ENCODE measurements around the gene CHML. TPM values are rescaled to one million over a fixed set of nuclear protein-coding genes. Genes with fewer than 3 reads are reported as not detected.
"Not testable (repeated sequence)": the region's sequence is repeated elsewhere in the genome, so short reads cannot be mapped to it uniquely, and the experiment has no call there.

The CHML gene
- total RNA-seq = 2.3 and 3.3 TPM in 2 replicates
- 2.1 TPM for polyA plus RNA-seq (2012)

GRCh38 chr1:241640149-241640866, at the start of gene CHML, which contains the start of gene OPN3:
Gene CHML (minus strand): TSS chr1:241640369. CDS start chr1:241635766, 4,603 bp downstream.
Gene OPN3 (minus strand): TSS chr1:241640369. CDS start chr1:241640254, 115 bp downstream.
- peak; percentile 90 for DNase-seq (ENCODE audit: low read depth)

- peak; percentile 56 for DNase-seq (ENCODE audit: low read depth)
These were observed 48.8 kb upstream of the CHML start for GRCh38 chr1:241688940-241689368.

- no peak for DNase-seq (ENCODE audit: low read depth)
These were observed 43.9 kb upstream of the CHML start for GRCh38 chr1:241684108-241684507.

GRCh38 chr1:241682921-241683320, 42.8 kb upstream of the CHML start:
- no peak for DNase-seq (ENCODE audit: low read depth)

- not testable (repeated sequence) for DNase-seq (ENCODE audit: low read depth)
These were observed 41.8 kb upstream of the CHML start for GRCh38 chr1:241681861-241682448.

GRCh38 chr1:241679961-241680360, 39.8 kb upstream of the CHML start:
- no peak for DNase-seq (ENCODE audit: low read depth)

GRCh38 chr1:241679404-241679803, 39.2 kb upstream of the CHML start:
- DNase-seq (ENCODE audit: low read depth) = no peak

- DNase-seq (ENCODE audit: low read depth) = no peak
These were observed 38.4 kb upstream of the CHML start for GRCh38 chr1:241678536-241678935.

GRCh38 chr1:241677201-241677600, 37.0 kb upstream of the CHML start:
- no peak for DNase-seq (ENCODE audit: low read depth)

- DNase-seq (ENCODE audit: low read depth) = no peak
These were observed 35.8 kb upstream of the CHML start for GRCh38 chr1:241675983-241676382.

- DNase-seq (ENCODE audit: low read depth) = no peak
These were observed 34.7 kb upstream of the CHML start for GRCh38 chr1:241674805-241675384.

GRCh38 chr1:241672301-241672700, 32.1 kb upstream of the CHML start:
- DNase-seq (ENCODE audit: low read depth) = no peak

GRCh38 chr1:241666419-241666818, 26.2 kb upstream of the CHML start:
- DNase-seq (ENCODE audit: low read depth) = no peak

- DNase-seq (ENCODE audit: low read depth) = no peak
These were observed 20.3 kb upstream of the CHML start for GRCh38 chr1:241660424-241660972.

- not testable (repeated sequence) for DNase-seq (ENCODE audit: low read depth)
These were observed 18.8 kb upstream of the CHML start for GRCh38 chr1:241659016-241659415.

- DNase-seq (ENCODE audit: low read depth) = no peak
These were observed 18.1 kb upstream of the CHML start for GRCh38 chr1:241658081-241658793.

- no peak for DNase-seq (ENCODE audit: low read depth)
These were observed 14.5 kb upstream of the CHML start for GRCh38 chr1:241654641-241655040.

GRCh38 chr1:241654019-241654418, 13.8 kb upstream of the CHML start:
- DNase-seq (ENCODE audit: low read depth) = peak; percentile 52

- DNase-seq (ENCODE audit: low read depth) = no peak
These were observed 11.8 kb upstream of the CHML start, which contains the start of gene WDR64 for GRCh38 chr1:241652012-241652411. Gene WDR64 (plus strand): TSS chr1:241652281. CDS start chr1:241652485, 204 bp downstream.

- no peak for DNase-seq (ENCODE audit: low read depth)
These were observed 8.0 kb upstream of the CHML start for GRCh38 chr1:241648159-241648558.

- DNase-seq (ENCODE audit: low read depth) = peak; percentile 47
These were observed 7.5 kb upstream of the CHML start for GRCh38 chr1:241647658-241648057.
